ENCODE results near the gene SOBP. TPM values are rescaled to one million over a fixed set of nuclear protein-coding genes. Genes with fewer than 3 reads are reported as not detected.

The SOBP gene
- total and polyA plus RNA-seq, 2 donors (not counting 3 experiments of a cell fraction or from before 2014, with no cell fraction given): 0.35 to 6.6 TPM

- BruUV-seq (replicated peaks): no TSS peak
- TF ChIP-seq POLR2A (IDR thresholded peaks at IDR 0.05; ENCODE audit: low read depth, low read length) (no peak), EZH2 (IDR thresholded peaks at IDR 0.05; ENCODE audit: borderline replicate concordance, low read depth, low read length, severe bottlenecking) (no peak), JUN (IDR thresholded peaks at IDR 0.05; ENCODE audit: borderline replicate concordance, insufficient read depth, insufficient read length, low read depth) (no peak), CTCF (IDR thresholded peaks at IDR 0.05; ENCODE audit: extremely low read depth in 1 of 2, insufficient read depth in 1 of 2, low read depth in 1 of 2, low read length in 2 of 2) (peak in 1 of 2 donors; percentile 5), GATA2 (IDR thresholded peaks at IDR 0.05; ENCODE audit: insufficient read depth, insufficient read length, low read depth, low read length) (no peak)
- FAIRE-seq (peak; percentile 70), DNase-seq (ENCODE audit: low read depth, low spot score) (peak; percentile 70)
- Histone ChIP-seq H3K27ac (ENCODE audit: insufficient read depth, low read depth, low read length) (no peak overlapping the region), H4K20me1 (replicated peaks; ENCODE audit: control insufficient read depth, extremely low read depth, insufficient read depth, low read length) (no peaks in the 10 kb centered on the region), H2AFZ (ENCODE audit: low read depth, low read length) (no peak overlapping the region), H3K9me1 (replicated peaks; ENCODE audit: control insufficient read depth, extremely low read depth, insufficient read depth, low read length) (no peaks in the 10 kb centered on the region), H3K27me3 (ENCODE audit: control insufficient read depth in 2 of 2, insufficient read depth in 2 of 2, low read length in 2 of 2) (no peaks in the 10 kb centered on the region), H3K4me1 (ENCODE audit: control insufficient read depth, extremely low read depth, insufficient read depth, low read length) (peaks cover 11% of the 10 kb centered on the region), H3K4me3 (replicated peaks in 1 of 3; ENCODE audit: insufficient read depth in 1 of 3, low read depth in 1 of 3, low read length in 3 of 3) (no peak overlapping the region), H3K4me2 (ENCODE audit: insufficient read depth, low read length) (no peak overlapping the region), H3K79me2 (ENCODE audit: control insufficient read depth, insufficient read depth, low read length) (no peaks in the 10 kb centered on the region), H3K36me3 (ENCODE audit: control insufficient read depth in 2 of 2, extremely low read depth in 1 of 2, insufficient read depth in 2 of 2, low read length in 2 of 2) (no peaks in the 10 kb centered on the region), H3K9ac (replicated peaks; ENCODE audit: extremely low read depth, insufficient read depth, low read length) (no peak overlapping the region), H3K9me3 (replicated peaks; ENCODE audit: control insufficient read depth, insufficient read depth, low read length) (no peaks in the 10 kb centered on the region)
- ChIA-PET CTCF (interaction anchor here (1.1 kb wide), 1 partner anchor 8 kb away, joined by 3 read pairs; no protein-coding TSS in a partner anchor), POLR2A (no interaction called here)
- dilution Hi-C loops (cut with MboI; ENCODE audit: extremely low pct_ligation_motif_present, low sequenced_read_pairs) (no loop called here), intact Hi-C loops (cut with micrococcal nuclease) (no loop called here)
Observed at GRCh38 chr6:107612762-107613415, 123.0 kb downstream of the SOBP start.
